Measurements from ENCODE around the gene SLC16A3.

- TF ChIP-seq CTCF (IDR thresholded peaks at IDR 0.05) = no peak
- no peak for TF ChIP-seq MXD4 (CRISPR knock-in tag; IDR thresholded peaks at IDR 0.05; ENCODE audit: borderline replicate concordance)
- TF ChIP-seq PRRX2 (CRISPR knock-in tag; IDR thresholded peaks at IDR 0.05) = no peak
- TF ChIP-seq ZNF512 (CRISPR knock-in tag; IDR thresholded peaks at IDR 0.05; ENCODE audit: borderline replicate concordance) = no peak
- no peak for TF ChIP-seq ATF2 (CRISPR knock-in tag; IDR thresholded peaks at IDR 0.05; ENCODE audit: borderline replicate concordance, low read depth)
- TF ChIP-seq CDX4 (CRISPR knock-in tag; IDR thresholded peaks at IDR 0.05; ENCODE audit: borderline replicate concordance) = no peak
- no peak for TF ChIP-seq ZBTB43 (CRISPR knock-in tag; IDR thresholded peaks at IDR 0.05)
- no peak for TF ChIP-seq MLX (CRISPR knock-in tag; IDR thresholded peaks at IDR 0.05)
- no peak for TF ChIP-seq CREB1 (CRISPR knock-in tag; IDR thresholded peaks at IDR 0.05)
These were observed 28.6 kb downstream of the SLC16A3 start for GRCh38 chr17:82257473-82257872.

Measured in WTC11 (cell line).